ENCODE measurements around the gene ZFHX2.

GRCh38 chr14:23577004-23577681, 25.6 kb upstream of the ZFHX2 start:
- TF ChIP-seq POLR2A (IDR thresholded peaks at IDR 0.05), result no peak
- TF ChIP-seq CTCF (IDR thresholded peaks at IDR 0.05), result no peak

Data from testis (tissue), 2 donors.